Activated B cell treated with CpG ODN at 0.5 μM for 24 hours (primary cell): Measurements from ENCODE around the gene FNTB. TPM values are rescaled to one million over a fixed set of nuclear protein-coding genes. Genes with fewer than 3 reads are reported as not detected.

Source experiments
- ATAC-seq: fragments of 200-7000 bp; cut with Tn5 transposase; one replicate; pipeline ENCODE4 v1.10.0; 2021; ENCODE audit warnings: low read depth, mild to moderate bottlenecking, moderate library complexity
- CTCF ChIA-PET: fragments of 350-600 bp; sonication (Branson Sonifier 250); formaldehyde crosslinking; loops from one replicate; lab custom pipeline; 2021; ENCODE audit warnings: antibody characterized with exemption; lab: Charles Lee
- POLR2A ChIA-PET: fragments of 350-600 bp; sonication (Branson Sonifier 250); formaldehyde crosslinking; loops from one replicate; lab custom pipeline; 2021; ENCODE audit warnings: antibody characterized with exemption; lab: Charles Lee
- DNase-seq: peaks from one replicate; pipeline ENCODE4 v3.0.0; 2022
- H3K27ac Mint-ChIP-seq: one replicate; pipeline ENCODE4 v1.8.0; 2020; ENCODE audit warnings: mixed read lengths
- H3K27me3 Mint-ChIP-seq: one replicate; pipeline ENCODE4 v1.8.0; 2021; ENCODE audit warnings: mixed read lengths
- H3K36me3 Mint-ChIP-seq: one replicate; pipeline ENCODE4 v1.8.0; 2021; ENCODE audit warnings: low read depth, mixed read lengths
- H3K4me1 Mint-ChIP-seq: one replicate; pipeline ENCODE4 v1.8.0; 2021; ENCODE audit warnings: mixed read lengths
- H3K4me3 Mint-ChIP-seq: one replicate; pipeline ENCODE4 v1.8.0; 2020; ENCODE audit warnings: mild to moderate bottlenecking, mixed read lengths
- H3K9me3 Mint-ChIP-seq: one replicate; pipeline ENCODE4 v1.8.0; 2020; ENCODE audit warnings: mixed read lengths
- CTCF ChIP-seq: fragments of 200-600 bp; IDR thresholded peaks from one replicate; pipeline ENCODE4 v1.8.0; 2022; ENCODE audit warnings: antibody characterized with exemption, mild to moderate bottlenecking
- intact Hi-C: fragments of 100-400 bp; cut with micrococcal nuclease; formaldehyde crosslinking; loops from one replicate; pipeline ENCODE4 v1.15.1; 2024
- total RNA-seq: library from RNA; stranded (reverse); gene quantifications from 2 replicates; pipeline ENCODE4 v1.2.3, GENCODE V29; 2022

The FNTB gene
- total RNA-seq, 1 donor from 2014 or later = 10.5 TPM

DNA sequence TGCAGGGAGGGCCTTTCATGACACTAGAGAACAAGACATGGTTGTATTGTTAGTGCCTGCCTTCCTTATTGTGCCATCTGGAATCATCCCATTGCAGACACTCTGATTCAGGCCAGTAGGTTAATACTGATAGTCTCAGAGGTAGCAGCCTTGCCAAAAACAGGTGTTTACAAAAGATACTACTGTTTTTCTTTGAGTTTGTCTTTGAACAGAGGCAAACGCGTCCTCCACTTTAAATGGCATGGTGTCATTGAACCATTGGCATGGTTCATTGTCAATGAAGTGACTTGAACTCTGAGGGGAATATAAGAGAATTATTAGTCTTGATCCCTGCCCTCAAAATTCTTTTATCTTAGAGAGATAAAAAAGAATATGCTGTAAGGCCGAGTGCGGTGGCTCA lies 4.2 kb downstream of the FNTB start:
- peaks cover 6% of the 10 kb centered on the region for H3K36me3 Mint-ChIP-seq
- CTCF ChIA-PET = no interaction called here
- H3K27me3 Mint-ChIP-seq = no peaks in the 10 kb centered on the region
- H3K4me3 Mint-ChIP-seq = no peak overlapping the region
- no peak overlapping the region for H3K27ac Mint-ChIP-seq
- intact Hi-C loops = no loop called here
- POLR2A ChIA-PET = no interaction called here
- no peak for ATAC-seq
- no peak for TF ChIP-seq CTCF
- no peak for DNase-seq
- no peaks in the 10 kb centered on the region for H3K9me3 Mint-ChIP-seq
- peaks cover 31% of the 10 kb centered on the region for H3K4me1 Mint-ChIP-seq

- Mint-ChIP-seq H3K4me3 (no peak overlapping the region), H3K36me3 (peaks cover 1% of the 10 kb centered on the region), H3K4me1 (peaks cover 17% of the 10 kb centered on the region), H3K9me3 (no peaks in the 10 kb centered on the region), H3K27ac (no peak overlapping the region), H3K27me3 (no peaks in the 10 kb centered on the region)
- intact Hi-C loops = no loop called here
- ChIA-PET CTCF (no interaction called here), POLR2A (no interaction called here)
- TF ChIP-seq CTCF = no peak
- DNase-seq (no peak), ATAC-seq (no peak)
These were observed 5.7 kb downstream of the FNTB start for GRCh38 chr14:64992328-64992885.

GRCh38 chr14:64993266-64993930 lies 6.7 kb downstream of the FNTB start:
- TF ChIP-seq CTCF = no peak
- intact Hi-C loops = no loop called here
- ChIA-PET POLR2A (interaction anchor here (0.7 kb wide), 1 partner anchor 45 kb away, joined by 7 read pairs; no protein-coding TSS in a partner anchor), CTCF (no interaction called here)
- H3K27ac Mint-ChIP-seq = no peak overlapping the region
- H3K4me1 Mint-ChIP-seq = peaks cover 14% of the 10 kb centered on the region
- no peaks in the 10 kb centered on the region for H3K9me3 Mint-ChIP-seq
- no peaks in the 10 kb centered on the region for H3K27me3 Mint-ChIP-seq
- DNase-seq = no peak
- no peak overlapping the region for H3K4me3 Mint-ChIP-seq
- ATAC-seq = no peak
- H3K36me3 Mint-ChIP-seq = peaks cover 1% of the 10 kb centered on the region

GRCh38 chr14:64994540-64994939 lies 7.8 kb downstream of the FNTB start:
- H3K36me3 Mint-ChIP-seq = peaks cover 1% of the 10 kb centered on the region
- H3K9me3 Mint-ChIP-seq = no peaks in the 10 kb centered on the region
- intact Hi-C loops = no loop called here
- H3K4me3 Mint-ChIP-seq = no peak overlapping the region
- no peak for ATAC-seq
- POLR2A ChIA-PET = no interaction called here
- no peak for TF ChIP-seq CTCF
- H3K27me3 Mint-ChIP-seq = no peaks in the 10 kb centered on the region
- H3K4me1 Mint-ChIP-seq = peaks cover 14% of the 10 kb centered on the region
- CTCF ChIA-PET = no interaction called here
- no peak for DNase-seq
- H3K27ac Mint-ChIP-seq = no peak overlapping the region

DNA sequence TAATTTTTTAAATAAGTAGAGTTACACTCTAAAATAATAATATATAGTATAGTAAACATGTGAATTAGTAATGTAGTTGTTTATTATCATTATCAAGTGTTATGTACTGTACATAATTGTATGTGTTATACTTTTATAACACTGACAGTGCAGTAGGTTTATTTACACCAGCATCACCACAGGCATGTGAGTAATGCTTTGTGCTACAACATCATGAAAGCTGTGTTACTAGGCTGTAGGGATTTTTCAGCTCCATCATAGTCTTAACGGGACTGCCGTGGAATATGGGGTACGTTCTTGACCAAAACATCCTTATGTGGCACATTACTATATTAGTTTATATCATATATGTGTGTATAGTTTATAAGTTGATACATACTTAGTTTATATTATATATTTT lies 8.6 kb downstream of the FNTB start:
- Mint-ChIP-seq H3K4me3 (no peak overlapping the region), H3K9me3 (no peaks in the 10 kb centered on the region), H3K27me3 (no peaks in the 10 kb centered on the region), H3K27ac (no peak overlapping the region), H3K4me1 (peaks cover 8% of the 10 kb centered on the region), H3K36me3 (peaks cover 1% of the 10 kb centered on the region)
- POLR2A ChIA-PET = interaction anchor here (0.6 kb wide), 1 partner anchor 628 kb away, joined by 4 read pairs; no protein-coding TSS in a partner anchor
- TF ChIP-seq CTCF = no peak
- ATAC-seq = no peak
- CTCF ChIA-PET = no interaction called here
- no peak for DNase-seq
- intact Hi-C loops = no loop called here
